WTC11 (cell line): ENCODE measurements around the gene AKAIN1. TPM values are rescaled to one million over a fixed set of nuclear protein-coding genes. Genes with fewer than 3 reads are reported as not detected.

Experiments used
- ATAC-seq: fragments of 200-7000 bp; cut with Tn5 transposase; 2 replicates; pipeline ENCODE4 v1.10.0; 2021; ENCODE audit warnings: mild to moderate bottlenecking, moderate library complexity
- CTCF ChIA-PET: fragments of 300-600 bp; sonication (Branson Sonifier 250); formaldehyde crosslinking; loops from one replicate; lab custom pipeline; 2021; ENCODE audit warnings: antibody characterized with exemption; lab: Charles Lee
- POLR2A ChIA-PET: fragments of 350-600 bp; sonication (Branson Sonifier 250); formaldehyde crosslinking; loops from one replicate; lab custom pipeline; 2021; ENCODE audit warnings: antibody characterized with exemption; lab: Charles Lee
- DNase-seq: peaks from one replicate; pipeline ENCODE4 v3.0.0; 2021; ENCODE audit warnings: low spot score
- H3K27ac Mint-ChIP-seq: 2 replicates; pipeline ENCODE4 v1.8.0; 2021; ENCODE audit warnings: mixed read lengths
- H3K27me3 Mint-ChIP-seq: 2 replicates; pipeline ENCODE4 v1.8.0; 2021; ENCODE audit warnings: low read depth, mild to moderate bottlenecking, moderate library complexity, mixed read lengths
- H3K36me3 Mint-ChIP-seq: 2 replicates; pipeline ENCODE4 v1.8.0; 2021; ENCODE audit warnings: mixed read lengths
- H3K4me1 Mint-ChIP-seq: 2 replicates; pipeline ENCODE4 v1.8.0; 2022; ENCODE audit warnings: mixed read lengths
- H3K4me3 Mint-ChIP-seq: 2 replicates; pipeline ENCODE4 v1.8.0; 2021; ENCODE audit warnings: mild to moderate bottlenecking, moderate library complexity, mixed read lengths
- H3K9me3 Mint-ChIP-seq: 2 replicates; pipeline ENCODE4 v1.8.0; 2021; ENCODE audit warnings: mixed read lengths
- AR ChIP-seq: fragments of 250-450 bp; sonication (Bioruptor Pico); IDR thresholded peaks from 2 replicates; pipeline ENCODE4 v1.9.0; 2021; ENCODE audit warnings: mild to moderate bottlenecking
- ATF2 ChIP-seq: sonication (generic); formaldehyde crosslinking; IDR thresholded peaks from 2 replicates; pipeline ENCODE4 v1.8.1; 2022; ENCODE audit warnings: low read depth, missing genetic modification reagents, borderline replicate concordance
- CREM ChIP-seq: sonication (generic); formaldehyde crosslinking; IDR thresholded peaks from 2 replicates; pipeline ENCODE4 v1.8.1; 2022; ENCODE audit warnings: mild to moderate bottlenecking, missing genetic modification reagents, moderate library complexity
- E2F5 ChIP-seq: sonication (generic); formaldehyde crosslinking; IDR thresholded peaks from 2 replicates; pipeline ENCODE4 v1.8.1; 2022; ENCODE audit warnings: mild to moderate bottlenecking, moderate library complexity, missing genetic modification reagents
- IRF2 ChIP-seq: sonication (generic); formaldehyde crosslinking; IDR thresholded peaks from 2 replicates; pipeline ENCODE4 v1.8.0; 2022; ENCODE audit warnings: low read depth, missing genetic modification reagents, borderline replicate concordance
- JAZF1 ChIP-seq: fragments of 250-450 bp; sonication (Bioruptor Pico); IDR thresholded peaks from 2 replicates; pipeline ENCODE4 v1.9.0; 2021; ENCODE audit warnings: moderate library complexity, mild to moderate bottlenecking, inconsistent platforms
- MXD4 ChIP-seq: fragments of 250-450 bp; sonication (Bioruptor Pico); IDR thresholded peaks from 2 replicates; pipeline ENCODE4 v1.8.0; 2021; ENCODE audit warnings: mild to moderate bottlenecking, moderate library complexity, borderline replicate concordance
- NFE2L1 ChIP-seq: sonication (generic); formaldehyde crosslinking; IDR thresholded peaks from 2 replicates; pipeline ENCODE4 v1.8.1; 2023; ENCODE audit warnings: missing genetic modification reagents
- NR2C2 ChIP-seq: sonication (generic); formaldehyde crosslinking; IDR thresholded peaks from 2 replicates; pipeline ENCODE4 v1.8.0; 2022; ENCODE audit warnings: mild to moderate bottlenecking, missing genetic modification reagents
- PREB ChIP-seq: sonication (generic); formaldehyde crosslinking; IDR thresholded peaks from 2 replicates; pipeline ENCODE4 v1.8.1; 2022; ENCODE audit warnings: mild to moderate bottlenecking, missing genetic modification reagents, moderate library complexity, borderline replicate concordance
- RELA ChIP-seq: sonication (generic); formaldehyde crosslinking; IDR thresholded peaks from 2 replicates; pipeline ENCODE4 v1.8.1; 2022; ENCODE audit warnings: missing genetic modification reagents, mild to moderate bottlenecking, borderline replicate concordance
- RORB ChIP-seq: fragments of 250-450 bp; sonication (Bioruptor Pico); IDR thresholded peaks from 2 replicates; pipeline ENCODE4 v1.9.0; 2021; ENCODE audit warnings: mild to moderate bottlenecking
- SMAD3 ChIP-seq: sonication (generic); formaldehyde crosslinking; IDR thresholded peaks from 2 replicates; pipeline ENCODE4 v1.8.0; 2022; ENCODE audit warnings: missing genetic modification reagents, mild to moderate bottlenecking, borderline replicate concordance
- TP53 ChIP-seq: sonication (generic); formaldehyde crosslinking; IDR thresholded peaks from 2 replicates; pipeline ENCODE4 v1.8.1; 2023; ENCODE audit warnings: mild to moderate bottlenecking, missing genetic modification reagents
- USF1 ChIP-seq: sonication (generic); formaldehyde crosslinking; IDR thresholded peaks from 2 replicates; pipeline ENCODE4 v1.8.0; 2022; ENCODE audit warnings: mild to moderate bottlenecking, missing genetic modification reagents
- ZNF232 ChIP-seq: sonication (generic); formaldehyde crosslinking; IDR thresholded peaks from 2 replicates; pipeline ENCODE4 v1.8.0; 2022; ENCODE audit warnings: mild to moderate bottlenecking, missing genetic modification reagents
- ZNF425 ChIP-seq: fragments of 250-450 bp; sonication (Bioruptor Pico); conservative IDR thresholded peaks from 2 replicates; pipeline ENCODE4 v1.9.0; 2021; ENCODE audit warnings: mild to moderate bottlenecking
- ZSCAN18 ChIP-seq: fragments of 250-450 bp; sonication (Bioruptor Pico); IDR thresholded peaks from 2 replicates; pipeline ENCODE4 v2.1.2; 2022; ENCODE audit warnings: mild to moderate bottlenecking, moderate library complexity
- total RNA-seq: library from RNA; stranded (reverse); gene quantifications from 3 replicates; pipeline ENCODE4 v1.2.3, GENCODE V29; 2021

Gene AKAIN1
- total RNA-seq, 1 experiment from 2014 or later, result not detected

- POLR2A ChIA-PET, result no interaction called here
- H3K4me1 Mint-ChIP-seq, result peaks cover 10% of the 10 kb centered on the region
- ATAC-seq, result no peak
Measured at GRCh38 chr18:5164903-5165302, 32.2 kb downstream of the AKAIN1 start.

GRCh38 chr18:5162111-5162510 is 34.9 kb downstream of the AKAIN1 start:
- H3K9me3 Mint-ChIP-seq, result no peaks in the 10 kb centered on the region
- no peak for ATAC-seq
- no peaks in the 10 kb centered on the region for H3K27me3 Mint-ChIP-seq
- peaks cover 10% of the 10 kb centered on the region for H3K4me1 Mint-ChIP-seq
- ChIA-PET POLR2A (no interaction called here), CTCF (no interaction called here)
- H3K4me3 Mint-ChIP-seq, result no peak overlapping the region
- no peak for DNase-seq
- no peaks in the 10 kb centered on the region for H3K36me3 Mint-ChIP-seq
- H3K27ac Mint-ChIP-seq, result no peak overlapping the region
- TF ChIP-seq ZNF425 (no peak), USF1 (no peak), NFE2L1 (no peak), ATF2 (CRISPR knock-in tag) (no peak)

More at GRCh38 chr18:5164903-5165302, 32.2 kb downstream of the AKAIN1 start:
- H3K27ac Mint-ChIP-seq, result no peak overlapping the region
- no peak for TF ChIP-seq SMAD3 (CRISPR knock-in tag)
- no peak for TF ChIP-seq NR2C2 (CRISPR knock-in tag)
- no peak for TF ChIP-seq AR (CRISPR knock-in tag)
- no peak for TF ChIP-seq RORB (CRISPR knock-in tag)
- no peak for TF ChIP-seq RELA (CRISPR knock-in tag)
- TF ChIP-seq ZSCAN18 (CRISPR knock-in tag), result no peak
- TF ChIP-seq ZNF232 (CRISPR knock-in tag), result no peak
- no peak for TF ChIP-seq MXD4 (CRISPR knock-in tag)
- no peak for TF ChIP-seq IRF2 (CRISPR knock-in tag)
- no peak for TF ChIP-seq E2F5
- no peak for TF ChIP-seq CREM (CRISPR knock-in tag)
- no peak for TF ChIP-seq TP53 (CRISPR knock-in tag)
- TF ChIP-seq JAZF1 (CRISPR knock-in tag), result no peak
- no peak for TF ChIP-seq USF1
- no peak for TF ChIP-seq PREB
- no peak overlapping the region for H3K4me3 Mint-ChIP-seq
- no peaks in the 10 kb centered on the region for H3K27me3 Mint-ChIP-seq
- H3K36me3 Mint-ChIP-seq, result no peaks in the 10 kb centered on the region
- CTCF ChIA-PET, result no interaction called here
- no peaks in the 10 kb centered on the region for H3K9me3 Mint-ChIP-seq
- DNase-seq, result no peak
